Fibroblast of lung (primary cell): ENCODE results near the gene TBC1D7. TPM values are rescaled to one million over a fixed set of nuclear protein-coding genes. Genes with fewer than 3 reads are reported as not detected.
A peak's percentile ranks its signal among the peaks of the same experiment; 100 is the strongest.

ENCODE experiments used
- DNase-seq, 2 donors: peaks; one replicate each; pipeline versions ENCODE4 v3.0.0 to v3.0.0-alpha.2; 2010; ENCODE audit warnings: low read depth in 2 of 2
- H2AFZ ChIP-seq: 2 replicates; pipeline ENCODE4 v1.5.1; 2012; ENCODE audit warnings: low read length, control low read depth, inconsistent platforms
- H3K27ac ChIP-seq: 2 replicates; pipeline ENCODE4 v1.5.1; 2011; ENCODE audit warnings: low read length, control low read depth; ENCODE audit not compliant: insufficient read depth
- H3K27me3 ChIP-seq: 2 replicates; pipeline ENCODE4 v1.5.1; 2011; ENCODE audit warnings: mild to moderate bottlenecking, low read length; ENCODE audit not compliant: control insufficient read depth, insufficient read depth
- H3K36me3 ChIP-seq: 2 replicates; pipeline ENCODE4 v1.5.1; 2011; ENCODE audit warnings: low read length; ENCODE audit not compliant: control insufficient read depth, insufficient read depth
- H3K4me1 ChIP-seq: 2 replicates; pipeline ENCODE4 v1.5.1; 2011; ENCODE audit warnings: low read length; ENCODE audit not compliant: control insufficient read depth, insufficient read depth; ENCODE audit errors: extremely low read depth
- H3K4me2 ChIP-seq: 2 replicates; pipeline ENCODE4 v1.5.1; 2011; ENCODE audit warnings: low read length, control low read depth; ENCODE audit not compliant: insufficient read depth; ENCODE audit errors: extremely low read depth
- H3K4me3 ChIP-seq, 4 experiments: fragments of 200-600 bp in 1 of 4; sonication (generic) in 1 of 4; replicated peaks in 1 of 4; 2 replicates each; pipeline ENCODE4 v1.5.1; 2011 to 2016; ENCODE audit warnings: low read length in 4 of 4, low read depth in 3 of 4, mild to moderate bottlenecking in 3 of 4, control low read depth in 2 of 4, inconsistent platforms in 1 of 4, mixed read lengths in 1 of 4; ENCODE audit not compliant: insufficient read depth in 1 of 4; ENCODE audit errors: control extremely low read depth in 1 of 4
- H3K79me2 ChIP-seq: 2 replicates; pipeline ENCODE4 v1.5.1; 2012; ENCODE audit warnings: mild to moderate bottlenecking, low read length, inconsistent platforms; ENCODE audit not compliant: control insufficient read depth, insufficient read depth
- H3K9ac ChIP-seq: 2 replicates; pipeline ENCODE4 v1.5.1; 2011; ENCODE audit warnings: mild to moderate bottlenecking, low read length, control low read depth; ENCODE audit not compliant: insufficient read depth
- H3K9me3 ChIP-seq: 2 replicates; pipeline ENCODE4 v1.5.1; 2012; ENCODE audit warnings: low read depth, low read length; ENCODE audit not compliant: control insufficient read depth, insufficient read depth
- H4K20me1 ChIP-seq: 2 replicates; pipeline ENCODE4 v1.5.1; 2011; ENCODE audit warnings: low read length; ENCODE audit not compliant: control insufficient read depth, insufficient read depth; ENCODE audit errors: extremely low read depth
- EZH2 ChIP-seq: IDR thresholded peaks from 2 replicates; pipeline ENCODE4 v1.5.1; 2012; ENCODE audit warnings: low read length, control low read depth, mild to moderate bottlenecking; ENCODE audit errors: missing control alignments
- polyA plus RNA-seq, 2 donors: library from polyadenylated mRNA; depleted of rRNA in 1 of 2; stranded (reverse) in 1 of 2; unstranded in 1 of 2; fragments of >200 nt; gene quantifications; 2 replicates each; pipeline ENCODE4 v1.2.1, GENCODE V29; 2011 to 2012; ENCODE audit warnings: missing spikeins in 1 of 2
- total RNA-seq: library from RNA; depleted of rRNA; stranded (reverse); fragments of >200 nt; gene quantifications from 2 replicates; pipeline ENCODE4 v1.2.1, GENCODE V29; 2014
- TF ChIP-seq, protein P1 (sequence below), 2 donors: IDR thresholded peaks in 1 of 2; conservative IDR thresholded peaks in 1 of 2; 1 replicate in 1 of 2; 2 replicates in 1 of 2; pipeline ENCODE4 v1.5.1; 2011 to 2012; ENCODE audit warnings: low read length in 2 of 2, control low read depth in 1 of 2, inconsistent platforms in 1 of 2, low read depth in 1 of 2, mild to moderate bottlenecking in 1 of 2

Gene TBC1D7
- total and polyA plus RNA-seq, 2 donors (not counting 1 experiment from before 2014, with no cell fraction given): 19.3 to 31.1 TPM

GRCh38 chr6:13273931-13274706 is 54.2 kb downstream of the TBC1D7 start:
- Histone ChIP-seq H3K9me3 (no peaks in the 10 kb centered on the region), H3K4me1 (no peaks in the 10 kb centered on the region), H3K36me3 (no peaks in the 10 kb centered on the region), H4K20me1 (no peaks in the 10 kb centered on the region), H3K27me3 (no peaks in the 10 kb centered on the region), H2AFZ (no peak overlapping the region), H3K27ac (no peak overlapping the region), H3K79me2 (no peaks in the 10 kb centered on the region), H3K9ac (no peak overlapping the region), H3K4me3 (no peak overlapping the region), H3K4me2 (no peak overlapping the region)
- no peak for DNase-seq
- no peak for TF ChIP-seq EZH2
- TF ChIP-seq, protein P1, sequence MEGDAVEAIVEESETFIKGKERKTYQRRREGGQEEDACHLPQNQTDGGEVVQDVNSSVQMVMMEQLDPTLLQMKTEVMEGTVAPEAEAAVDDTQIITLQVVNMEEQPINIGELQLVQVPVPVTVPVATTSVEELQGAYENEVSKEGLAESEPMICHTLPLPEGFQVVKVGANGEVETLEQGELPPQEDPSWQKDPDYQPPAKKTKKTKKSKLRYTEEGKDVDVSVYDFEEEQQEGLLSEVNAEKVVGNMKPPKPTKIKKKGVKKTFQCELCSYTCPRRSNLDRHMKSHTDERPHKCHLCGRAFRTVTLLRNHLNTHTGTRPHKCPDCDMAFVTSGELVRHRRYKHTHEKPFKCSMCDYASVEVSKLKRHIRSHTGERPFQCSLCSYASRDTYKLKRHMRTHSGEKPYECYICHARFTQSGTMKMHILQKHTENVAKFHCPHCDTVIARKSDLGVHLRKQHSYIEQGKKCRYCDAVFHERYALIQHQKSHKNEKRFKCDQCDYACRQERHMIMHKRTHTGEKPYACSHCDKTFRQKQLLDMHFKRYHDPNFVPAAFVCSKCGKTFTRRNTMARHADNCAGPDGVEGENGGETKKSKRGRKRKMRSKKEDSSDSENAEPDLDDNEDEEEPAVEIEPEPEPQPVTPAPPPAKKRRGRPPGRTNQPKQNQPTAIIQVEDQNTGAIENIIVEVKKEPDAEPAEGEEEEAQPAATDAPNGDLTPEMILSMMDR (conservative IDR thresholded peaks at IDR 0.05 in 1 of 2, IDR thresholded peaks at IDR 0.05 in 1 of 2; ENCODE audit: low read depth in 1 of 2, low read length in 2 of 2): no peak

DNA sequence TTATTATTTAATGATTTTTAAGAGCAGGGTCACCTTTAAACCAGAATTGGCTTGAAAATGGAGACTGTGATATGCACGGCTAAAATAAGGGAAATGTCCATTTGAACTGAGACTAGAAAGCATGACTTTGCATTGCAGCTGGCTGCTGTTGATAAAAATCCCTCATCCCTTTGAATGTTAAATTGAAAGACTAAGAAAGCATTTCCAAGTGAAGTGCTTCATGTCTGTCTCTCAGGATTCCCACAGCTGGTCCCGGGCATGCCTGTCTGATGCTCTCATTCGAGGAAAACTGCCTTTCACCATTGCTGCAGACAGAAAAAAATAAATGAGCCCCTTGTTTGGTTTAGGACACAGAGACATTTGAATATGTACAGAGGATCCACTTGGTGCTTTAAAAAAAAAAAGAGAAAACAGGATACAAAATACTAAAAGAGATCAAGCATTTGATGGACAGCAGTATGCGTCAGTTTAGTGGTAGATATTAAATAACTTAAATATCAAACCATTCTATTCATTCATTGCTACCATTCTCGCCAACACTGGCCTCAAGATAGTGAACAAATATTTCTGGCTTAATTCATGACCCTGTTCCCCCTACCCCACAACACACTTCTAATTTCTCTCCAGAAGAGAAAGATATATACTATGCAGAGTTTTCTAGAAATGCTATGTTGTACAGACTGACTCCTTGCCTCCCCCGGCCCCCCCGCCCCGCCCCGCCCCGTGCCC is 55.0 kb downstream of the TBC1D7 start:
- DNase-seq: peak in 1 of 2 donors; percentile 26
- H3K4me3 ChIP-seq: no peak overlapping the region
- H3K27me3 ChIP-seq: no peaks in the 10 kb centered on the region
- no peak overlapping the region for H3K9ac ChIP-seq
- TF ChIP-seq, protein P1 (conservative IDR thresholded peaks at IDR 0.05 in 1 of 2, IDR thresholded peaks at IDR 0.05 in 1 of 2; ENCODE audit: low read depth in 1 of 2, low read length in 2 of 2): no peak
- no peak for TF ChIP-seq EZH2
- H3K36me3 ChIP-seq: no peaks in the 10 kb centered on the region
- no peaks in the 10 kb centered on the region for H3K9me3 ChIP-seq
- no peaks in the 10 kb centered on the region for H4K20me1 ChIP-seq
- no peaks in the 10 kb centered on the region for H3K79me2 ChIP-seq
- no peak overlapping the region for H3K27ac ChIP-seq
- no peak overlapping the region for H2AFZ ChIP-seq
- no peak overlapping the region for H3K4me2 ChIP-seq
- no peaks in the 10 kb centered on the region for H3K4me1 ChIP-seq

DNA sequence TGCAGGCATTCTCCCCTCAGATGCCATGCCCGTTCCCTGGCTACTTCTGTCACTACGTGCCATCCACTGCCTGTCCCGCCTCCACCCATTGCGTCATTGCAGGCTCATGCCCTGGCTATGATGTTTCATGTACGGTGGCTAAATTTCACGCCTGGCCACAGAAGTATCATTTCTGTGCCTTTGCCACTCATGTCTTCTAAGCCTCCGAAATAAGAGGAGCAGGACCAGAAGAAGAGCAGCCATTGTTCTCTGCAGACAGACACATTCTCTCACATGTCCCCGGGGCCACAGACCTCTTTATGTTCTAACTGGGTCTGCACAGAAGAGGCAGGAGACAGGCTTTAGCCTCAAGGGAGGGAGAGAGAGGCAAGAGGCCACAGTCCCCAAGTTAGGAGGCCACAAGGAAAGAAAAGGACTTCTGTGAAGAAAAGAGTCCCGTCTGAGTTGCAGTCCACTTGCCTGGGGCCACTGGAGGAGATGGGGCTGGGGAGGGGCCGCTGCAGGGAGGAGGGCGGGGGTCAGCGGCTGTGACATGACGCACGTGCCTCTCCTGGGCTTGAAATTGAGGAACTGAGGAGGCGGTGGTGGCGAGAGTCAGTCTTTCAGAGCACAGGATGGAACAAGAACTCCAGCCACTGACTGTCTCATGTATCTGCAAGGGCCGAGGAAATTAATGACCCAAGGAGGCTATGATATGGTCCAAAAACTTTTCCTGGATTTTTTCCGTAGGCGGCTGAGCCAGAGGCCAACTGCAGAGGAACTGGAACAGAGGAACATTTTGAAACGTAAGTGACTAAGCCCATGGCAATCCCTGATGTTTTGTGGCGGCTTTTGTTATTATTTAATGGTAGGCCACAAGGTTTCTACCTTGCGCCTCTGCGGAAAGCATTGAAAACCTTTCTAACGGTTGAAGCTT is 55.9 kb downstream of the TBC1D7 start:
- Histone ChIP-seq H3K4me1 (no peaks in the 10 kb centered on the region), H3K36me3 (no peaks in the 10 kb centered on the region), H3K79me2 (no peaks in the 10 kb centered on the region), H3K9me3 (no peaks in the 10 kb centered on the region), H4K20me1 (no peaks in the 10 kb centered on the region), H3K27me3 (no peaks in the 10 kb centered on the region), H3K9ac (no peak overlapping the region), H3K27ac (no peak overlapping the region), H3K4me3 (no peak overlapping the region), H3K4me2 (no peak overlapping the region), H2AFZ (no peak overlapping the region)
- DNase-seq: peak in 1 of 2 donors; percentile 63
- TF ChIP-seq EZH2: no peak
- TF ChIP-seq, protein P1 (conservative IDR thresholded peaks at IDR 0.05 in 1 of 2, IDR thresholded peaks at IDR 0.05 in 1 of 2; ENCODE audit: low read depth in 1 of 2, low read length in 2 of 2): no peak
